GM12878 (cell line): ENCODE data around the gene SPEM2.
"Not testable (repeated sequence)": the region's sequence is repeated elsewhere in the genome, so short reads cannot be mapped to it uniquely, and the experiment has no call there.

ENCODE experiments used
- BCL3 ChIP-seq: IDR thresholded peaks from 2 replicates; pipeline ENCODE4 v1.6.1; 2011; ENCODE audit warnings: borderline replicate concordance, low read depth, mild to moderate bottlenecking, moderate library complexity, low read length; ENCODE audit not compliant: insufficient read depth, poor library complexity, severe bottlenecking
- ETV6 ChIP-seq, 2 experiments: fragments of 450-650 bp in 1 of 2; IDR thresholded peaks in 1 of 2; conservative IDR thresholded peaks in 1 of 2; 2 replicates each; pipeline ENCODE4 v1.6.1; 2014; ENCODE audit warnings: antibody characterized with exemption in 1 of 2, borderline replicate concordance in 1 of 2, low read depth in 1 of 2, mild to moderate bottlenecking in 1 of 2, moderate library complexity in 1 of 2
- IRF3 ChIP-seq: fragments of 450-650 bp; IDR thresholded peaks from 2 replicates; pipeline ENCODE4 v1.6.1; 2014; ENCODE audit warnings: mild to moderate bottlenecking
- POLR2AphosphoS5 ChIP-seq: IDR thresholded peaks from 2 replicates; pipeline ENCODE4 v1.6.1; 2011; ENCODE audit warnings: mild to moderate bottlenecking, low read length, inconsistent platforms
- RAD21 ChIP-seq: IDR thresholded peaks from 2 replicates; pipeline ENCODE4 v1.6.1; 2011; ENCODE audit warnings: mild to moderate bottlenecking, low read depth, low read length, moderate library complexity; ENCODE audit not compliant: insufficient read depth
- RFX5 ChIP-seq: IDR thresholded peaks from 2 replicates; pipeline ENCODE4 v1.6.1; 2011; ENCODE audit warnings: low read depth, low read length, improper control_type of control experiment
- SUZ12 ChIP-seq: fragments of 200-600 bp; sonication (generic); IDR thresholded peaks from one replicate; pipeline ENCODE4 v1.6.1; 2018; ENCODE audit warnings: antibody characterized with exemption, mild to moderate bottlenecking; ENCODE audit not compliant: unreplicated experiment
- TF ChIP-seq, protein P1 (sequence below): IDR thresholded peaks from 2 replicates; pipeline ENCODE4 v1.6.1; 2012; ENCODE audit warnings: low read length, inconsistent platforms
- TF ChIP-seq, protein P2 (sequence below), 3 experiments: IDR thresholded peaks in 2 of 3; conservative IDR thresholded peaks in 1 of 3; 2 replicates each; pipeline ENCODE4 v1.5.1; 2011; ENCODE audit warnings: low read depth in 3 of 3, low read length in 3 of 3, mild to moderate bottlenecking in 3 of 3, control low read depth in 2 of 3, moderate library complexity in 2 of 3, inconsistent platforms in 1 of 3, mixed read lengths in 1 of 3; ENCODE audit not compliant: control insufficient read depth in 2 of 3, insufficient read depth in 1 of 3; ENCODE audit errors: extremely low read depth in 1 of 3
- TF ChIP-seq, protein P3 (sequence below): IDR thresholded peaks from 2 replicates; pipeline ENCODE4 v1.6.1; 2011; ENCODE audit warnings: borderline replicate concordance, low read depth, mild to moderate bottlenecking, moderate library complexity, mixed read lengths, low read length; ENCODE audit not compliant: insufficient read depth; ENCODE audit errors: extremely low read length

DNA sequence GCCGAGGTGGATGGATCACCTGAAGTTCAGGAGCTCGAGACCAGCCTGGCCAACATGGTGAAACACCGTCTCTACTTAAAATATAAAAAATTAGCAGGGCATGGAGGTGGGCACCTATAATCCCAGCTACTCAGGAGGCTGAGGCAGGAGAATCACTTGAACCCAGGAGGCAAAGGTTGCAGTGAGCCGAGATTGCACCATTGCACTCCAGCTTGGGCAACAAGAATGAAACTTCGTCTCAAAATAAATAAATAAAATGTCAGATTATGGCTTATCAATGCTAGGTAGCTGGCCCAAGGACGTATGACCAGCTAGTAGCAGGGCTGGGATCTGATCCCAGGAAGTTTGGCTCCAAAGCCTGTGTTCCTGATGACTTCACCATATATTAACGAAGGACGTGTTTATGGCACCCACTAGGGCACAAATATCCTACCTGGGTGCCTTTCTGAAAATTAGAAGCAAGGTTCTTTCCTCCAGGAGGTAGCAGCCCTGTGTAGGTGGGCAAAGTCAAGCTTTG lies 45.1 kb downstream of the SPEM2 start:
- TF ChIP-seq BCL3; IRF3; POLR2AphosphoS5; RFX5; ETV6 (conservative IDR thresholded peaks at IDR 0.05 in 1 of 2, IDR thresholded peaks at IDR 0.05 in 1 of 2; ENCODE audit: borderline replicate concordance in 1 of 2, low read depth in 1 of 2); SUZ12; RAD21: not testable (repeated sequence)
- TF ChIP-seq, protein P1, sequence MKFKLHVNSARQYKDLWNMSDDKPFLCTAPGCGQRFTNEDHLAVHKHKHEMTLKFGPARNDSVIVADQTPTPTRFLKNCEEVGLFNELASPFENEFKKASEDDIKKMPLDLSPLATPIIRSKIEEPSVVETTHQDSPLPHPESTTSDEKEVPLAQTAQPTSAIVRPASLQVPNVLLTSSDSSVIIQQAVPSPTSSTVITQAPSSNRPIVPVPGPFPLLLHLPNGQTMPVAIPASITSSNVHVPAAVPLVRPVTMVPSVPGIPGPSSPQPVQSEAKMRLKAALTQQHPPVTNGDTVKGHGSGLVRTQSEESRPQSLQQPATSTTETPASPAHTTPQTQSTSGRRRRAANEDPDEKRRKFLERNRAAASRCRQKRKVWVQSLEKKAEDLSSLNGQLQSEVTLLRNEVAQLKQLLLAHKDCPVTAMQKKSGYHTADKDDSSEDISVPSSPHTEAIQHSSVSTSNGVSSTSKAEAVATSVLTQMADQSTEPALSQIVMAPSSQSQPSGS, result not testable (repeated sequence)
- TF ChIP-seq, protein P2, sequence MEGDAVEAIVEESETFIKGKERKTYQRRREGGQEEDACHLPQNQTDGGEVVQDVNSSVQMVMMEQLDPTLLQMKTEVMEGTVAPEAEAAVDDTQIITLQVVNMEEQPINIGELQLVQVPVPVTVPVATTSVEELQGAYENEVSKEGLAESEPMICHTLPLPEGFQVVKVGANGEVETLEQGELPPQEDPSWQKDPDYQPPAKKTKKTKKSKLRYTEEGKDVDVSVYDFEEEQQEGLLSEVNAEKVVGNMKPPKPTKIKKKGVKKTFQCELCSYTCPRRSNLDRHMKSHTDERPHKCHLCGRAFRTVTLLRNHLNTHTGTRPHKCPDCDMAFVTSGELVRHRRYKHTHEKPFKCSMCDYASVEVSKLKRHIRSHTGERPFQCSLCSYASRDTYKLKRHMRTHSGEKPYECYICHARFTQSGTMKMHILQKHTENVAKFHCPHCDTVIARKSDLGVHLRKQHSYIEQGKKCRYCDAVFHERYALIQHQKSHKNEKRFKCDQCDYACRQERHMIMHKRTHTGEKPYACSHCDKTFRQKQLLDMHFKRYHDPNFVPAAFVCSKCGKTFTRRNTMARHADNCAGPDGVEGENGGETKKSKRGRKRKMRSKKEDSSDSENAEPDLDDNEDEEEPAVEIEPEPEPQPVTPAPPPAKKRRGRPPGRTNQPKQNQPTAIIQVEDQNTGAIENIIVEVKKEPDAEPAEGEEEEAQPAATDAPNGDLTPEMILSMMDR (IDR thresholded peaks at IDR 0.05 in 2 of 3, conservative IDR thresholded peaks at IDR 0.05 in 1 of 3; ENCODE audit: control insufficient read depth in 2 of 3, extremely low read depth in 1 of 3, insufficient read depth in 1 of 3, low read depth in 3 of 3, low read length in 3 of 3), result not testable (repeated sequence)
- TF ChIP-seq, protein P3, sequence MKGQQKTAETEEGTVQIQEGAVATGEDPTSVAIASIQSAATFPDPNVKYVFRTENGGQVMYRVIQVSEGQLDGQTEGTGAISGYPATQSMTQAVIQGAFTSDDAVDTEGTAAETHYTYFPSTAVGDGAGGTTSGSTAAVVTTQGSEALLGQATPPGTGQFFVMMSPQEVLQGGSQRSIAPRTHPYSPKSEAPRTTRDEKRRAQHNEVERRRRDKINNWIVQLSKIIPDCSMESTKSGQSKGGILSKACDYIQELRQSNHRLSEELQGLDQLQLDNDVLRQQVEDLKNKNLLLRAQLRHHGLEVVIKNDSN, result not testable (repeated sequence)
